Measurements from ENCODE around the gene CD93.
A peak's percentile ranks its signal among the peaks of the same experiment; 100 is the strongest.

Gene CD93

GRCh38 chr20:23084282-23084844, 1.8 kb downstream of the CD93 start:
- no peak overlapping the region for H3K4me3 ChIP-seq (replicated peaks; ENCODE audit: low read depth, low read length)
- no peak for TF ChIP-seq CTCF (IDR thresholded peaks at IDR 0.05; ENCODE audit: low read length, missing control alignments)
- no peak for DNase-seq (ENCODE audit: low read depth)

GRCh38 chr20:23083553-23084220, 2.4 kb downstream of the CD93 start:
- DNase-seq (ENCODE audit: low read depth): no peak
- TF ChIP-seq CTCF (IDR thresholded peaks at IDR 0.05; ENCODE audit: low read length, missing control alignments): no peak
- no peak overlapping the region for H3K4me3 ChIP-seq (replicated peaks; ENCODE audit: low read depth, low read length)

GRCh38 chr20:23082846-23083552, 3.1 kb downstream of the CD93 start:
- TF ChIP-seq CTCF (IDR thresholded peaks at IDR 0.05; ENCODE audit: low read length, missing control alignments): no peak
- H3K4me3 ChIP-seq (replicated peaks; ENCODE audit: low read depth, low read length): no peak overlapping the region
- DNase-seq (ENCODE audit: low read depth): peak; percentile 34

GRCh38 chr20:23081263-23081819, 4.8 kb downstream of the CD93 start:
- no peak for TF ChIP-seq CTCF (IDR thresholded peaks at IDR 0.05; ENCODE audit: low read length, missing control alignments)
- no peak overlapping the region for H3K4me3 ChIP-seq (replicated peaks; ENCODE audit: low read depth, low read length)
- no peak for DNase-seq (ENCODE audit: low read depth)

GRCh38 chr20:23080521-23080920, 5.6 kb downstream of the CD93 start:
- no peak for DNase-seq (ENCODE audit: low read depth)
- H3K4me3 ChIP-seq (replicated peaks; ENCODE audit: low read depth, low read length): no peak overlapping the region
- no peak for TF ChIP-seq CTCF (IDR thresholded peaks at IDR 0.05; ENCODE audit: low read length, missing control alignments)

GRCh38 chr20:23079926-23080325, 6.2 kb downstream of the CD93 start:
- no peak for TF ChIP-seq CTCF (IDR thresholded peaks at IDR 0.05; ENCODE audit: low read length, missing control alignments)
- no peak overlapping the region for H3K4me3 ChIP-seq (replicated peaks; ENCODE audit: low read depth, low read length)
- DNase-seq (ENCODE audit: low read depth): no peak

Data from fibroblast of pulmonary artery (primary cell).